K562 (cell line): ENCODE results near the gene PFKP. TPM values are rescaled to one million over a fixed set of nuclear protein-coding genes. Genes with fewer than 3 reads are reported as not detected.
A peak's percentile ranks its signal among the peaks of the same experiment; 100 is the strongest.

Source experiments
- FOXA3 ChIP-seq, 2 experiments: fragments of 450-650 bp in 1 of 2; sonication (generic) in 1 of 2; formaldehyde crosslinking; IDR thresholded peaks in 1 of 2; conservative IDR thresholded peaks in 1 of 2; 2 replicates each; pipeline versions ENCODE4 v1.4.0 to v1.8.0; 2020 to 2022; ENCODE audit warnings: mild to moderate bottlenecking in 2 of 2, missing genetic modification reagents in 1 of 2
- NCOR1 ChIP-seq: fragments of 450-650 bp; IDR thresholded peaks from 2 replicates; pipeline ENCODE4 v1.6.1; 2016; ENCODE audit warnings: mild to moderate bottlenecking, moderate library complexity
- NRF1 ChIP-seq, 2 experiments: fragments of 450-650 bp; IDR thresholded peaks in 1 of 2; conservative IDR thresholded peaks in 1 of 2; 2 replicates each; pipeline ENCODE4 v1.6.1; 2014; ENCODE audit warnings: mild to moderate bottlenecking in 2 of 2
- ZNF124 ChIP-seq: sonication (generic); formaldehyde crosslinking; IDR thresholded peaks from 2 replicates; pipeline ENCODE4 v1.8.1; 2022; ENCODE audit warnings: missing genetic modification reagents
- polyA plus RNA-seq, 8 experiments: library from polyadenylated mRNA; depleted of rRNA in 4 of 8; stranded (reverse) in 5 of 8; unstranded in 3 of 8; fragments of >200 nt; fragmentation: Nextera tagmentation in 2 of 8; fragmentation: Illumina TruSeq in 1 of 8; extraction: Ambion mirVana in 2 of 8; extraction: Trizol in 1 of 8; gene quantifications; 2 replicates each; pipeline versions ENCODE4 v1.2.1 to v1.2.3, GENCODE V29; 2011 to 2014; ENCODE audit warnings: inconsistent platforms in 1 of 8, missing spikeins in 1 of 8
- total RNA-seq, 7 experiments: library from RNA; depleted of rRNA in 6 of 7; stranded (reverse); fragments of >200 nt in 6 of 7; fragmentation: Illumina TruSeq in 2 of 7; extraction: Trizol in 2 of 7; gene quantifications; 2 replicates each; pipeline versions ENCODE4 v1.2.1 to v1.2.3, GENCODE V29; 2011 to 2021; ENCODE audit warnings: low replicate concordance in 1 of 7
- TF ChIP-seq, protein P1 (sequence below), 3 experiments: fragments of 200-800 bp in 1 of 3; fragments of 250-450 bp in 1 of 3; fragments of 450-650 bp in 1 of 3; sonication (Bioruptor Pico) in 1 of 3; sonication (Bioruptor generic) in 1 of 3; formaldehyde crosslinking in 1 of 3; IDR thresholded peaks; 2 replicates each; pipeline versions ENCODE4 v1.6.1 to v1.8.0; 2016 to 2022; ENCODE audit warnings: mild to moderate bottlenecking in 2 of 3, missing genetic modification characterization in 2 of 3, missing compliant biosample characterization in 1 of 3, moderate library complexity in 1 of 3
- TF ChIP-seq, protein P2 (sequence below): fragments of 250-450 bp; sonication (Bioruptor Pico); IDR thresholded peaks from 2 replicates; pipeline ENCODE4 v1.9.0; 2021; ENCODE audit warnings: mild to moderate bottlenecking, inconsistent platforms
- TF ChIP-seq, protein P3 (sequence below): fragments of 450-650 bp; IDR thresholded peaks from 2 replicates; pipeline ENCODE4 v1.6.1; 2016; ENCODE audit warnings: antibody characterized with exemption

Gene PFKP
- total and polyA plus RNA-seq, 9 of the 15 experiments (the other 6 are each of a cell fraction or from before 2014, with no cell fraction given): 23.5 to 116 (median 62.1) TPM

DNA sequence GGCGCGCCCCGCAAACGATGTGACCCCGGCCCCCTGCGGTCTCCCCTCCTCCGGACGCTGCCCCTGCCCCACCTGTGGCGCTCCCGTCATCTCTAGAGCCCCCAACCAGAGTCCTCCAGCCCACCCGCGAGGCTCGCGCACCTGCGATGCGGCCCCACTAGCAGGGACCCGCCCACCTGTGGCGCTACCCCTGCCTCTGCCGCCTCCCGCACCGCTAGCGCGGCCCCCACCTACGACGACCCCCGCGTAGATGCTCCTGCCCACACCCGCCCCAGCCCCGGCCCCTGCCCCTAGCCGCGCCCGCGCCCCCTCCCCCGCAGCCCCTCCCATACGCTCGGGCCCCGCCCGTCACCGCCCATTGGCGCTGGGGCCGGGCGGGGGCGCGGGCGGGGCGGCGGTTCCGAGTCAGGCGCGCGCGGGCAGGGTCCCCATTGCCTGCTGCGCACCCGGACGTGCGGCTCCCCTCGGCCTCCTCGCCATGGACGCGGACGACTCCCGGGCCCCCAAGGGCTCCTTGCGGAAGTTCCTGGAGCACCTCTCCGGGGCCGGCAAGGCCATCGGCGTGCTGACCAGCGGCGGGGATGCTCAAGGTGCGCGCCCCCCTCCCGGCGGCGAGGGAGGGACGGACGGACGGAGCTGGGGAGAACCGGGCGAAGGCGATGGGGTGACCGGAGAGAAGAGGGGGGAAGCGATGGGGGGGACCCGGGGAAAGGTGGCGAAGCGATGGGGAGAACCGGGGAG, at the start of gene PFKP (continued):
- TF ChIP-seq FOXA3 (CRISPR knock-in tag; conservative IDR thresholded peaks at IDR 0.05 in 1 of 2, IDR thresholded peaks at IDR 0.05 in 1 of 2) (no peak), ZNF124 (CRISPR knock-in tag) (no peak), NRF1 (conservative IDR thresholded peaks at IDR 0.05 in 1 of 2, IDR thresholded peaks at IDR 0.05 in 1 of 2) (peak; percentile 65 to 70; a peak in 3 of 4 replicates), NCOR1 (no peak)
- TF ChIP-seq, protein P1, sequence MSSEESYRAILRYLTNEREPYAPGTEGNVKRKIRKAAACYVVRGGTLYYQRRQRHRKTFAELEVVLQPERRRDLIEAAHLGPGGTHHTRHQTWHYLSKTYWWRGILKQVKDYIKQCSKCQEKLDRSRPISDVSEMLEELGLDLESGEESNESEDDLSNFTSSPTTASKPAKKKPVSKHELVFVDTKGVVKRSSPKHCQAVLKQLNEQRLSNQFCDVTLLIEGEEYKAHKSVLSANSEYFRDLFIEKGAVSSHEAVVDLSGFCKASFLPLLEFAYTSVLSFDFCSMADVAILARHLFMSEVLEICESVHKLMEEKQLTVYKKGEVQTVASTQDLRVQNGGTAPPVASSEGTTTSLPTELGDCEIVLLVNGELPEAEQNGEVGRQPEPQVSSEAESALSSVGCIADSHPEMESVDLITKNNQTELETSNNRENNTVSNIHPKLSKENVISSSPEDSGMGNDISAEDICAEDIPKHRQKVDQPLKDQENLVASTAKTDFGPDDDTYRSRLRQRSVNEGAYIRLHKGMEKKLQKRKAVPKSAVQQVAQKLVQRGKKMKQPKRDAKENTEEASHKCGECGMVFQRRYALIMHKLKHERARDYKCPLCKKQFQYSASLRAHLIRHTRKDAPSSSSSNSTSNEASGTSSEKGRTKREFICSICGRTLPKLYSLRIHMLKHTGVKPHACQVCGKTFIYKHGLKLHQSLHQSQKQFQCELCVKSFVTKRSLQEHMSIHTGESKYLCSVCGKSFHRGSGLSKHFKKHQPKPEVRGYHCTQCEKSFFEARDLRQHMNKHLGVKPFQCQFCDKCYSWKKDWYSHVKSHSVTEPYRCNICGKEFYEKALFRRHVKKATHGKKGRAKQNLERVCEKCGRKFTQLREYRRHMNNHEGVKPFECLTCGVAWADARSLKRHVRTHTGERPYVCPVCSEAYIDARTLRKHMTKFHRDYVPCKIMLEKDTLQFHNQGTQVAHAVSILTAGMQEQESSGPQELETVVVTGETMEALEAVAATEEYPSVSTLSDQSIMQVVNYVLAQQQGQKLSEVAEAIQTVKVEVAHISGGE (CRISPR knock-in tag; IDR thresholded peaks at IDR 0.05): 0 out of 6 replicates have a peak, but pooled peaks of 1 of the 3 experiments have one; percentile 34
- TF ChIP-seq, protein P2, sequence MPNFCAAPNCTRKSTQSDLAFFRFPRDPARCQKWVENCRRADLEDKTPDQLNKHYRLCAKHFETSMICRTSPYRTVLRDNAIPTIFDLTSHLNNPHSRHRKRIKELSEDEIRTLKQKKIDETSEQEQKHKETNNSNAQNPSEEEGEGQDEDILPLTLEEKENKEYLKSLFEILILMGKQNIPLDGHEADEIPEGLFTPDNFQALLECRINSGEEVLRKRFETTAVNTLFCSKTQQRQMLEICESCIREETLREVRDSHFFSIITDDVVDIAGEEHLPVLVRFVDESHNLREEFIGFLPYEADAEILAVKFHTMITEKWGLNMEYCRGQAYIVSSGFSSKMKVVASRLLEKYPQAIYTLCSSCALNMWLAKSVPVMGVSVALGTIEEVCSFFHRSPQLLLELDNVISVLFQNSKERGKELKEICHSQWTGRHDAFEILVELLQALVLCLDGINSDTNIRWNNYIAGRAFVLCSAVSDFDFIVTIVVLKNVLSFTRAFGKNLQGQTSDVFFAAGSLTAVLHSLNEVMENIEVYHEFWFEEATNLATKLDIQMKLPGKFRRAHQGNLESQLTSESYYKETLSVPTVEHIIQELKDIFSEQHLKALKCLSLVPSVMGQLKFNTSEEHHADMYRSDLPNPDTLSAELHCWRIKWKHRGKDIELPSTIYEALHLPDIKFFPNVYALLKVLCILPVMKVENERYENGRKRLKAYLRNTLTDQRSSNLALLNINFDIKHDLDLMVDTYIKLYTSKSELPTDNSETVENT: 0 out of 2 replicates have a peak, but pooled peaks have one; percentile 35
- TF ChIP-seq, protein P3, sequence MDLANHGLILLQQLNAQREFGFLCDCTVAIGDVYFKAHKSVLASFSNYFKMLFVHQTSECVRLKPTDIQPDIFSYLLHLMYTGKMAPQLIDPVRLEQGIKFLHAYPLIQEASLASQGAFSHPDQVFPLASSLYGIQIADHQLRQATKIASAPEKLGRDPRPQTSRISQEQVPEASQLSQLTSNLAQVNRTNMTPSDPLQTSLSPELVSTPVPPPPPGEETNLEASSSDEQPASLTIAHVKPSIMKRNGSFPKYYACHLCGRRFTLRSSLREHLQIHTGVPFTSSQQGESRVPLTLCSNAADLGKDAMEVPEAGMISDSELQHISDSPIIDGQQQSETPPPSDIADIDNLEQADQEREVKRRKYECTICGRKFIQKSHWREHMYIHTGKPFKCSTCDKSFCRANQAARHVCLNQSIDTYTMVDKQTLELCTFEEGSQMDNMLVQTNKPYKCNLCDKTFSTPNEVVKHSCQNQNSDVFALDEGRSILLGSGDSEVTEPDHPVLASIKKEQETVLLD: 0 out of 2 replicates have a peak, but pooled peaks have one; percentile 30
